GM19328 (cell line): ENCODE results near the gene RAB4A.
"Not testable (repeated sequence)": the region's sequence is repeated elsewhere in the genome, so short reads cannot be mapped to it uniquely, and the experiment has no call there.

Experiments
- ATAC-seq: cut with Tn5 transposase; IDR thresholded peaks from one replicate; pipeline ENCODE4 v1.9.1; 2021; ENCODE audit warnings: mild to moderate bottlenecking, moderate library complexity; ENCODE audit not compliant: unreplicated experiment

Gene RAB4A

DNA sequence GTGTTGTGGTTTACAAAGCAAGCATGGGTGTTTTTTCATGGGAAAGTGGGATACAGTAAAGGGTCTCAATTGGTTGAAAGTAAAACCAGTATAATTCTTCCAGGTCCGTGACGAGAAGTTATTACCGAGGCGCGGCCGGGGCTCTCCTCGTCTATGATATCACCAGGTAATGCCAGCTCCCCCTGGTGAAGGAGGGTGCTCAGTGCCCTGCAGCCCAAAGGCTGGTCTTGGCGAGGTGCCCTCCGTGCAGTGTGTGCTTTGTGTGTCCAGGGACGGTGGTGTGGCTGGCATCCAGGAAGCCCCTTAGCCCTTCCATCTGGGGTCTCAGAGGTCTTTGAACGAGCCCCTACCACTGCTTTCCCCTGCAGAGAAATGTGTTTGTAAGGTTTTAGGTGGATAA is 24.8 kb downstream of the RAB4A start:
- no peak for ATAC-seq

DNA sequence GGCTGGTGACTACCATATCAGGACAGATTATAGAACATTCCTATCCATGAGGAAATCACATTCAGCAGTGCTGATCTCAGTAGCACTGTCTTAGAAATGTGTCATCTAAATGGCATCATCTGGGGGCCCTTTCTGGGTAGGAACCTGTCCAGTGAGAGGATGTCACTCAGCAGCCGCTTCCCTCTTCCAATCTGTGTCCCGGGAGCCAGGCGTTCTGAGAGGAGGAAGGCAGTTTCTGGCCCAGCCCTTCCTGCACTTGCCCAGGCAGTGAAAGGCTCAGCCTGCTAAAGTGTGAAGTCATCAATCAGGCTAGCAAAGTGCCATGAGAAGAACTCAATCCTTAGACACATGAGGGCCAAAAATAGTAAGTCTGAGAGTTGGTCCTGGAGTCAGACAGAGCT is 25.6 kb downstream of the RAB4A start:
- no peak for ATAC-seq

DNA sequence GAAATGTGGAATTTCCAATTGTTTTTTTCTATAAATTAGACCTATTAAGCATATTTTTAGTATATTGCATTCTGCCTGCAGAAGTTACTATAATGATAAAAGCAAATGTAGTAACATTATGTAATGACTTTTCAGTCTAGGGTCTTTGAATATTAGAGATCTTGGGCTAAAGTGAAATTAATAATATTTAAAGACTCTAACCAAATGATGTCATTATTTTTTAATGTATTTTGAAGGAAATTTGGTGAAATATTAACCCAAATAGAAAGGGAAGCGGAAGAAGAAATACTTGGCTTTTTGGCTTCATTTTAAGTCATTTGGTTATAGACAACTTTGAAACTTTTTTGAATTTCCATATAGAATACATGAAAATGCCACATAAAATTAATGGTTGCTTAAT is 26.8 kb downstream of the RAB4A start:
- ATAC-seq: no peak

DNA sequence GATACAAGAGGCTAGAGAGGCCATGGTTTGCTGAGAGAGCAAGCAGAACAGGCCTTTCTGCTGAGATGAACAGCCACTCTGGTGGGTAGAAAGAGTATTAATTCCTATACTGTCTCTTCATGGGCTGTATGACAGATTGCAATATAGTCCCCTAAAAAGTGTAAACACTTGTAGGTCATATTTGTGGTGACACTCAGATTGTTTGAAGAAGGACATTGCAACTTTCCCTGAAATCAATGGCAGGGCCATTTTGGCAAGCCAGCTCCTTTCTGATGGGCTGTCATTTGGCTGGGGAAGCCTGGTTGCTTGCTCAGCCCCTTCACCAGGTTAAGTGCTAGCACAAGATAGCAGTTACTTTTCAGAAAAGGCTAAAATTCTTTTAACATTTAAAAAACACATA is 27.5 kb downstream of the RAB4A start:
- ATAC-seq: no peak

DNA sequence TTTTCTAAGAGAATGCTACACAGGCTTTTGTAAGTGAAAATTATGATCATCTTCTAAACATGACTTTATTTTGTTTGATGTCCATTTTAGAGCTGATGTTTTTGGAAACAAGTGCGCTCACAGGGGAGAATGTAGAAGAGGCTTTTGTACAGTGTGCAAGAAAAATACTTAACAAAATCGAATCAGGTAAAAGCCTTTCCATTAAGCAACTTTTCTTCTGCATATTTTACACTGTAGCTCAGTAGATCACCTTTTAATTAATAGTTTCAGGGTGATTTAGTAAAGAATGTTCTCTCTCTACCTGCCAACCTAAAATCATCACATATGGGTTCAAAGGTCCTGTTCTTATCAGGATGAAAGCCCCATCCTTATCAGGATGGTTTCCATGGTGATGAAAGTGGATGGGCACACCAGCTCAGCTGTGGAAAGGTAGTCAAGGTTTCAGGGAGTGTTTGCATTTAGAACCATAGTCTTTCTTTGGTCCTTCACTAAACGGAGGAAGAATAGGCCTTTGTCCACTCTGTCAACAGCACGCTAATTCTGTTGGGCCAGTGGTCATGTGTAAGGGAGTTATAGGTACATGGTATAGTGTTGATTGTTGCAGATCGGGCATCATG is 28.1 kb downstream of the RAB4A start:
- no peak for ATAC-seq

DNA sequence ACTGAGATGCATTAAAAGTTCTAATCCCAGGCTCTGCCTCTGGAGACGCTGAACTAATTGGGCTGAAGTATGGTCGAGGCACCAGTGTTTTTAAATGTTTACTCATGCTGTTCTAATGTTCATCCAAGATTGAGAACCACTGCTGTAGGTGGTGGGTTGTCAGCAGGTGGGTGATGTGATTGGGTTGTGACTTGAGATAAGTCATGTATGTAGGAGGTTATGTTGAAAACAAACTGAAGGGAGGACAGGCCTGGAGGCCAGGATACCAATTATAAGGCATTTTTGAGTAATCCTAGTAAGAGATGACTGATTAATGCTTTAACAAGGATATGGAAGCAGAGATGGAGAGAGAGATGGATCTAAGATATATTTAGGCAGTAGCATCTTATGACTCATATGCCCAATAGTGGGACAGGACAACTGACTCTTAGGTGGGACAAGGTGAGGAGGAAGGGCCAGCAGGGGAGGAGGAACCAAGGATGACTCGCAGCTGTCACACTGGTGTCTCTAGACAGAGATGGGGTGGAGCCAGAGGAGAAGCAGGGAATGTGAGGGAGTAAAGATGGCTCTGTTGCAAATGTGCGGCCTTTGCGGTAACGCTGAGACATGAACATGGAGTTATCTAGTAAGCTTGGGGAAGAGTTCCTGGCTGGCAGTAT is 29.3 kb downstream of the RAB4A start:
- no peak for ATAC-seq

DNA sequence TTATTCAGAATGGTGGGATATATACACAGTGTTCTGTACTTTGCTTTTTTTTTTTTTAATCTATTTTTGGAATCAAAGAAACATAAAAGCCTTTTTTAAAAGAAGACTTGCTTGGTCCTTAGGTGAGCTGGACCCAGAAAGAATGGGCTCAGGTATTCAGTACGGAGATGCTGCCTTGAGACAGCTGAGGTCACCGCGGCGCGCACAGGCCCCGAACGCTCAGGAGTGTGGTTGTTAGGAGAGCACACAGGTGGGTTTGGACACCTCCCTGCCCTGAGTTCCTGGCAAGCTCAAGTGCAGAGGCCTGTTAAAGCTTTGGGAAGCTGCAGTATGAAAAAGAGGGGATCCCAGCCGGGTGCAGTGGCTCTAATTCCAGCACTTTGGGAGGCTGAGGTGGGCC is 31.8 kb downstream of the RAB4A start:
- ATAC-seq: no peak

DNA sequence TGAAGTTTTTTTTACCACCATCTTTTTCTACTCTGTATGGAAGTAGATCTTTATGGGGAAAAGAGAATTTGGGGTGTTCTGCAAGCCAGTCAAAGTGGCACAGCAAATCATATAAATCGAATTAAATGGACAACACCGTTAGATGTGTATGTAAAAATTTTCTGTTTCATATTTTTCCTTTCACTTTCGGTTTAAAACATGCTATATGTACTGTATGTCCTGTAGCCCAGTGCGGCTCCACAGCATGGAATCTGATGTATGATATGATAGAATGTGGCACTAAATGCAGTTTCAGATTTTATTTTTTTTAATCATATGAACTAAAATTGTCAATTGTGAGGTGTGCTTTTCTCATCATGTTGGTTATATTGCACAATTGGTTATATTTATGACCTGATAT is 32.9 kb downstream of the RAB4A start:
- no peak for ATAC-seq

DNA sequence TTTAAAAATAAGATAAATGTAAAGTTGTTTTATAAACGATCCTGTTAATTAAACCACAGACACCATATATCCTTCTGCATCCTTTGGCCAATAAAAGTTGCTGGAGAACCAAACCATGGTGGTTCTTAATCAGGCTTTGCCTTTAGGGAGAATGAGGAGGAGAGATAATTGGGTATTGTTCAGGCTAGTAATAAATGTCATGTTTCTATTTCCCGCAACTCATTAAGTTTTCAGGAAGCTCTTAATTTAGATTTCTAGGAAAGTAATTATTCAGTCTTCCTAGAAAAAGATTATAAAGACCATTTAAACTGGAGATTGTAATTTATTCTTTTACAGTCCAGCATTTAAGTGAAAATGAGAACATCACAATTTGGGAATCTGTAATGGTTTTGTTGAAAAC is 34.5 kb downstream of the RAB4A start:
- no peak for ATAC-seq

DNA sequence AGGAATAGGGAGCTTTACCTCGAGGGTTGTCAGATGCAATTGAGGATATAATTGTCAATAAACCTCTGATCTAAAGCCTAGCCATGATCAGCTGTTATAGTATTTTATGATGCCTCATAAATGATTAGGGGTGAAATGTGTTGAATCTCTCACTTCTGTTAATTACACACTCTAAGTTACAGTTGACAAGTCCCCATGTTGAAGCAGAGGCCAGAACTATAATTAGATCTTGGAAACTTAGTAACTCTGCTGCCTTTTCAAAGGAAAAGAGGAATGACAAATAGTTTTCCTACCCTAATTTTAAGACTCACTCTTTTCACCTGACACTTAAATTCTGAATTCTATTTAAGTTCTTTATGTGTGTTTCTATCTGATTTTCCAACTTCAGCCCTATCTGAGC is 38.2 kb downstream of the RAB4A start:
- ATAC-seq: no peak

DNA sequence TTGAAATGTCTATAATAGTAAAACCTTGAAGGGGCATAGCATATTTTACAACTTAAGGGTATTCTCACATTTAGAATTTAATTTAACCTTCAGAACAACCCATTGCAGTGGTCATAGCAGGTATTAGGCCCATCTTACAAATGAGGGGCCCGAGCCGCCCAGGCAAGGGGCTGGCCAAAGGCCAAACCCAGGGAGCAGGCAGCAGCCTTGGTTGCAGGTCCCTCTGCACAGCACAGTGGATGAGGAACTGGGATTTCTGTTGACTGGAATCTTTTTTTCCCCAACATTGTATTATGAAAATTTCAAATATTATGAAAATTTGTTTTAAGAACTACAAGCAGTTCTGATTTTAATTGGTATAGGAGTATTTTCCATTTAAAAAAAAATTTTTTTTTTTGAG is 38.8 kb downstream of the RAB4A start:
- no peak for ATAC-seq

DNA sequence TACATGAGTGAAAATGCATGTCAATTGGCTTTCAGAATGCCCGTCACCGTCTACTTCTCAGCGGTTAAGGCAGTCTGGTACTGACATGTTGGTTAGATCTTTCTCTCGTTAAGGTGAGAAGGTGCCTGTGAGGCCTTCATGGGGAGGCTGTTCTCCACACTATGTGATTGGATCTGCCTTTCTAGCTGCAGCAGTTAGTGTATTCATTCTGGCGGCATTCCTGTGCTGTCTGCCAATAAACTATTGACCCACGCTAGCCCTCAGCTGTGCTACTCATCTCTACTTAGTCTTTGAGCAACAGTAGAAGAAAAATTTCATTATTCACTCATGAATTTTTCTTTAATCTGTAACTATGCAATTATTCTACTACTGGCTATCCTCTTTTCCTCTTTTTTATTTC is 39.9 kb downstream of the RAB4A start:
- ATAC-seq: no peak

DNA sequence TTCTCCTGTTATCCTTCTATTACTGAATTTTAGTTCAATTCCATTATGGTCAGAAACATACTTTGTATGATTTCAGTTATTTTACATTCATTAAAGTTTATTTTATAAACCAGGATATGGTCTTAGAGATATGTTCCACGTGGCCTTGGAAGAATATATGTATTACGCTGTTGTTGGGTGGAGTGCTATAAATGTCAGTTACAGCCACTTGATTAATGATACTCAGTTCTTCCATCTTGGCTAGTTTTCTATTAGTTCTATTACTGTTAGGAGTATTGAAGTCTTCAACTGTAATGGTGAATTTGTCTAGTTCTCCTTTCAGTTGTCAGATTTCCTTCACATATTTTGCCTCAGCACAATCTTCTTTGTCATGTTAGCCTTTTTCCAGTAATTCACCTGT is 45.3 kb downstream of the RAB4A start:
- ATAC-seq: no peak

DNA sequence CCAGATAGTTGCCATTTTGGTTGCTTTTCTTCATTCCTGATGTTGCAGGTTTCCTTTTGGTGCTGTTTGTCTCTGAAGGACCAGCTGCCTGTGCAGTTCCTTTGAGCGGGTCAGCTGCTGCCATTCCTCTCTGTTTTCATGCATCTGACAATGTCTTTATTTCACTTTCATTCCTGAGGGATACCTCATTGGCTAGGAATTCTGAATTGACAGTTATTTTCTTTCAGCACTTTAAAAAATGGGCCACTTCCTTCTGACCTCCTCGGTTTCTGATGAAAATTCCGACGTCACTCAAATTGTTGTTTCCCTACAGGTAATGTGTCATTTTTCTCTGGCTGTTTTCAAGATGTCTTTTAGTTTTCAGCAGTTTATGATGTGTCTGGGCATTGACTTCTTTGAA is 47.1 kb downstream of the RAB4A start:
- ATAC-seq: no peak

DNA sequence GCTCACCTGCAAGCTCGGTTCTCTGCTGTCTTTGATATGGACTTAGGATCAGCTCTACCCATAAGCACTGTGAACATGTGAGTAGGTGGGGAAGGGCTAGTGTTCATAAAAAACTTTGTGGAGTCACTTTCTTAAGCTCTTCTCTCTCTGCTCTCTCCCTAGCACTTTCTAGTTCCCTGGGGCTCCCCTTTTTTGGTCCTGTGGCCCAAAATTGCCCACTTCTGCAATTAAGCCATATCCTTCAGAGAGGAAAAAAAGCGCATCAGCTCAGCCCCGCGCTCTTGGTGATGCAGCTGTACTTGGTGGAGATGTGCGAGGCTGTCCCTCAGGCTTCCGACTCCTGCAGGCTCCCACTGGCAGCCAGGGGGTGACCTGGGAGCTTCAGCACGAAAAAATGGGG is 48.6 kb downstream of the RAB4A start:
- no peak for ATAC-seq

DNA sequence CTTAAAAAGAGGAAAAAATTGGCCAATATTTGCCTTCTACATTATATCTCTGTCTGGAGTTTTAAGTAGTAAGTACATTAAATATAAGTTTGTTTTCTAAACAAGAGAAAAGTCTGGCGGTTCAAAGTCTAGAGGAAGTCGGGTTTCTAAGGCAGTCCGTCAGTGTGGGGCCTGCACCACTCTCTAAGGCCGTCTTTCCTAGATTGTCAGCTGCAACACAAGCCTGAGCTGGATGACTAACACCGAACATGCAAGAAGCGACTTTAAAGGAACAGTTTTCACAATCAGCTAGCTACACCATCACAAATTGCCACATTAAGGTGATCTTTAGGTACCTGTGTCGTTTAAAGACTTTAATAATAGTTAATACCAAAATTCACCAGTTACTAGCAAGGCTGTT is 52.3 kb downstream of the RAB4A start:
- no peak for ATAC-seq

DNA sequence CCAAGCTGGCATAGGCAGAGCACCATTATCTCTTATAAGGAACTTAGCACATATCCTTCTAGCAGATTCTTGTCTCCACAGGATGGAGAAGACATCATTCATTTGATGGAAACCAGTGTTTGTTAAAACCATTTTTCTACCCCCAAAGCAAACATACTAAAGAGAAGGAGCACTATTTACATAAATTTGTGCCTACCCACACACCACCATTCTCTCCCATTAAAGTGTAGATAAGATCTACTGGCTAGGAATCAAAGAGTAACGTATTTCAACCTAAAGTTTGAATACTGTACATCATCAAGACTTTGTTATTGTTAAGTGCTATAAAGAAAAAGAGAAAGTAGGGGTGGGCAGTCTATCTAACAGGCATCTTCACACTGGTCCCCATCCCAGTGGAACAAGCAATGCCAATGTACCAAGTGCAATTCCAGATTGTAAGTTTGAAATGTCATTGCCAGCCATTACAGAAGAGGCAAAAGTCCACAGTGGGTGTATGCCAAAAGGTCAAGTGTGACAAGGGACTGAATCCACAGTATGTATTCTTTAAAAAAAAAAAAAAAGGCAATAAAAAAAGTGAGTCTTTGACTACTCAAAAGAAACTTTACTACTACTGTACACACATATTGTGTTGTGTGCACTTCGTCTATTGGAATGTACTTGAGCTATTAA is 53.1 kb downstream of the RAB4A start:
- no peak for ATAC-seq

DNA sequence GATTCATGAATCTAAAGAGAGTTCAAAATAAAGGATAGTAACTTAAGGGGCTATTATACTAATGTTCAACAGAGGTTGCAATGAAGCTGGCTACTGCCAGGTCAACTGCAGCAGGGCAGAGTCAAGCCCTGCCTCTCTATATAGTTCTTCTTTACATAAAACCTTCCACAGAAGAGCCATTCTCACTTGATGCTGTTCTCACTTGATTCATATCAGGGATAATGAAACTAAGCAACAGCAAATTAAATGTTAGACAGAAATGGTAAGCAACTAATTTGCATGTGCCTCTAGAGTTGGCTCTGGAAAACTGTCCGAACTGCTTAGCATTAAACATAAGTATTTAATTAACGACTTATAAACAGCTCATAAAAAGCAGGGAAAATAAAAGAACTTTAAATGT is 54.5 kb downstream of the RAB4A start:
- no peak for ATAC-seq

DNA sequence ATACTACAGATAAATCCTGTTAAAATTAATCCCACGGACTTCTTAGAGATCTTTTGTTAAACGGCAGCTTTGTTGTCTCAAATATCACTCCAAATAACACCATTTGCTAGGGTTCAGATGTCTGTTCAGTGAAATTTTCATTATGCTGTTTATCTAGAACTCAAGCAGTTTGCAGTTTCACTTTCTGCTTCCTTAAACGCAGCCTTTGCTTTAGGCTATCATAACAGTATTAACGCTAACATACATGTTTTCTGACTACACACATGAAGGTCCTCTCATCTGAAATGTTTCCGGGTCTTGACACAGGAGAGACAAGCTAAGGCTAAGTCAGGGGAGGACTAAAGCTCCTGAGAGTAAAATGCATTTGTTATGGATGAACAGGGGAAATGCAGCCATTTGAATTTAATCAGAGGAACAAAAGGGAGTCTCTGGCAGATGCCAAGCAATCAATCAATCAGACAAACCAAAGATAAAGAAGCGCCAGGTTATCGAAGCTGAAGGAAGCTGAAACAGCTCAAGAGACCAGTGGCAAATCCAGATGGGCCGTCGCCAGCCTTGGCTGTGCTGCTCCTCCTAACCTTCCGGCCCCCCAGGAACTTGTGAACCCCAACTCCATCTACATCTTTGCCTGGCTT is 55.1 kb downstream of the RAB4A start:
- ATAC-seq: no peak

DNA sequence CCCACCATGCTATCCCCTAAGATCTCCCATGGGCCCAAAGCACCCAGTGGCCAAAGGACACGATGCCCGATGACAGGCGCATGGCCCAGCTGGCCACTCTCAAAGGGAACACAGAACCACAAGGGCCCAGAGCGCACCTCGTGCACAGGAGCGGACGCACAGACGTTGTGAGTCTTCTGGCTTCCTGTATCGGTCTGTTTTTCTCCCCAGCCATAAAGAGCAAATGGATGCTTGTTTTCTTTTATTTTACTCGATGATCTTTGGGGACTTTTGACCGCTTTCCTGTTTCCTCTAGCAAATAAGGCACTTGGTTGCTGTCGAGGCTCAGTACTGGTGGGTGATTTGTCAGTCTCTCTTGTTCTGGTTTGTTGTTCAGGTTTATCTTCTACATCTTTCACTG is 55.7 kb downstream of the RAB4A start:
- ATAC-seq: no peak

DNA sequence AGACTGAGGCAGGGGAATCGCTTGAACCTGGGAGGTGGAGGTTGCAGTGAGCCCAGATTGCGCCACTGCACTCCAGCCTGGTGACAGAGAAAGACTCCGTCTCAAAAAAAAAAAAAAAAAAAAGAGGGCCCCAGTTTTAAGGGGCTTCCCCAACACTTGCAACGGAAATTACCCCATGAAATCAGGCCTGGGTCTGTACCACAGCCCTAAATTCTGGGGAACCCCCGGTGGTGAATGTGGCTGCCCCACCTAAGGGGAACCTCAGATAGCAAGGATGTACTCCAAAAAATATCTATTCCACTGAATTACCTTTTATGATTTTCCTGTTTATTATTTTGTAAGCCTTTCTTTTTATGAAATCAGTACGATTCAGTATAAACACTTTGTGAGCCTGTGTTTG is 56.9 kb downstream of the RAB4A start:
- not testable (repeated sequence) for ATAC-seq
